Astrocyte (in vitro differentiated cells and primary cell): Measurements from ENCODE around the gene PHLDA2. TPM values are rescaled to one million over a fixed set of nuclear protein-coding genes. Genes with fewer than 3 reads are reported as not detected.

Source experiments
- total RNA-seq: library from RNA; stranded (reverse); gene quantifications from 2 replicates; pipeline ENCODE4 v1.2.1, GENCODE V29; 2021

PHLDA2 gene
- total RNA-seq, 1 donor from 2014 or later = 78.8 TPM

Other genes starting within 250 kb of the PHLDA2 start
- gene KCNQ1OT1, start 229.4 kb downstream of the PHLDA2 start, total RNA-seq = 2.5 TPM in 2 replicates
- gene CDKN1C, start 43.6 kb downstream of the PHLDA2 start, total RNA-seq = 3.8 and 7.5 TPM in 2 replicates
- 129 and 153 TPM in 2 replicates for gene NAP1L4, start 62.9 kb upstream of the PHLDA2 start, total RNA-seq
- 123 and 149 TPM in 2 replicates for gene CARS1, start 128.0 kb upstream of the PHLDA2 start, total RNA-seq
- 29.0 and 34.2 TPM in 2 replicates for gene OSBPL5, start 235.9 kb upstream of the PHLDA2 start, total RNA-seq